Measurements from ENCODE around the gene HSPA12A. TPM values are rescaled to one million over a fixed set of nuclear protein-coding genes. Genes with fewer than 3 reads are reported as not detected.

HSPA12A gene
- total RNA-seq, 1 experiment from 2014 or later = 1.4 TPM

- Histone ChIP-seq H3K9me3 (ENCODE audit: low read depth, low read length, poor library complexity, severe bottlenecking) (no peaks in the 10 kb centered on the region), H3K27ac (ENCODE audit: low read depth, low read length, poor library complexity, severe bottlenecking) (no peak overlapping the region), H3K4me1 (ENCODE audit: insufficient read depth, low read length, poor library complexity, severe bottlenecking) (no peaks in the 10 kb centered on the region), H3K27me3 (replicated peaks; ENCODE audit: insufficient read depth, low read depth, low read length, poor library complexity) (no peaks in the 10 kb centered on the region), H3K36me3 (ENCODE audit: insufficient read depth, low read length, poor library complexity, severe bottlenecking) (no peaks in the 10 kb centered on the region), H3K4me3 (ENCODE audit: low read depth, low read length, poor library complexity, severe bottlenecking) (no peak overlapping the region)
- TF ChIP-seq EZH2 (IDR thresholded peaks at IDR 0.05; ENCODE audit: borderline replicate concordance, low read depth, low read length, poor library complexity, severe bottlenecking) = no peak
- TF ChIP-seq, protein P1, sequence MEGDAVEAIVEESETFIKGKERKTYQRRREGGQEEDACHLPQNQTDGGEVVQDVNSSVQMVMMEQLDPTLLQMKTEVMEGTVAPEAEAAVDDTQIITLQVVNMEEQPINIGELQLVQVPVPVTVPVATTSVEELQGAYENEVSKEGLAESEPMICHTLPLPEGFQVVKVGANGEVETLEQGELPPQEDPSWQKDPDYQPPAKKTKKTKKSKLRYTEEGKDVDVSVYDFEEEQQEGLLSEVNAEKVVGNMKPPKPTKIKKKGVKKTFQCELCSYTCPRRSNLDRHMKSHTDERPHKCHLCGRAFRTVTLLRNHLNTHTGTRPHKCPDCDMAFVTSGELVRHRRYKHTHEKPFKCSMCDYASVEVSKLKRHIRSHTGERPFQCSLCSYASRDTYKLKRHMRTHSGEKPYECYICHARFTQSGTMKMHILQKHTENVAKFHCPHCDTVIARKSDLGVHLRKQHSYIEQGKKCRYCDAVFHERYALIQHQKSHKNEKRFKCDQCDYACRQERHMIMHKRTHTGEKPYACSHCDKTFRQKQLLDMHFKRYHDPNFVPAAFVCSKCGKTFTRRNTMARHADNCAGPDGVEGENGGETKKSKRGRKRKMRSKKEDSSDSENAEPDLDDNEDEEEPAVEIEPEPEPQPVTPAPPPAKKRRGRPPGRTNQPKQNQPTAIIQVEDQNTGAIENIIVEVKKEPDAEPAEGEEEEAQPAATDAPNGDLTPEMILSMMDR (conservative IDR thresholded peaks at IDR 0.05; ENCODE audit: low read depth, low read length) = no peak
- POLR2A ChIA-PET (ENCODE audit: low non-redundant PET) = interaction anchor here (0.7 kb wide), 1 partner anchor 25 kb away, joined by 3 read pairs; no protein-coding TSS in a partner anchor
- CTCF ChIA-PET = no interaction called here
- no TSS peak for BruUV-seq (replicated peaks)
- intact Hi-C loops (cut with micrococcal nuclease; ENCODE audit: unreplicated experiment) = no loop called here
- DNase-seq (ENCODE audit: low spot score) = no peak
These were observed 30.7 kb upstream of the HSPA12A start for GRCh38 chr10:116772909-116773705.

DNA sequence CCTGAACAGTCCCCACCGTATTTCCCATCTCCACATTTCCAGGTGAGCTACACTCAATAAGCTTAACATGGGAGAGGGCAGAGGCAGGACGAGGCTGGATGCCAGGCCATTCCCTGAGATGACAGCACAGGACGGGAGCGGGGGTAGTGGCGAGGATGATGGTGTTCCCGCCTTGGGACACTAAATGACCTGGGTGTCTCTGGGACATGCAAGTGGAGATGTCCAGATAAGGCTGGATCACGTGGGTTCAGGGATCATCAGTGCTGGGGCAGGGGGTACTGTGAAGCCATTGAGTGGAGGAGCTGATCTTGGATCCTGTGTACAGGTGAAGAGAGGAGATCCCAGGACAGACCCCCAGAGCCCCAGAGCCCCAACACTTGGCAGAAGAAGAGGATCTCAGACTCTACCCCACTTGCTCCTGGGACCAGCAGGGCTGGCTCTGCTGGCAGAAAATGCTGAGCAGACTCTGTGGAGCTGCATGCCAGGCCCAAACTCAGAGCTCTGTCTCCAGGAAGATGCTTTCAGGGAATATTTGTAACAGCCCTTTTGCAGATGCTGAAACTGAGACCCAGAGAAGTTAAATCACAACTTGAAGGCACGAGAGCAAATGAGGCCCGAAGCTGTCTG lies 29.7 kb upstream of the HSPA12A start:
- TF ChIP-seq EZH2 (IDR thresholded peaks at IDR 0.05; ENCODE audit: borderline replicate concordance, low read depth, low read length, poor library complexity, severe bottlenecking) = no peak
- TF ChIP-seq, protein P1 (conservative IDR thresholded peaks at IDR 0.05; ENCODE audit: low read depth, low read length) = no peak
- CTCF ChIA-PET = no interaction called here
- intact Hi-C loops (cut with micrococcal nuclease; ENCODE audit: unreplicated experiment) = no loop called here

GRCh38 chr10:116771101-116771958 lies 29.0 kb upstream of the HSPA12A start:
- ChIA-PET POLR2A (ENCODE audit: low non-redundant PET) (no interaction called here), CTCF (no interaction called here)
- H3K9me3 ChIP-seq (ENCODE audit: low read depth, low read length, poor library complexity, severe bottlenecking) = no peaks in the 10 kb centered on the region
- no peaks in the 10 kb centered on the region for H3K36me3 ChIP-seq (ENCODE audit: insufficient read depth, low read length, poor library complexity, severe bottlenecking)
- BruUV-seq (replicated peaks) = no TSS peak
- H3K27me3 ChIP-seq (replicated peaks; ENCODE audit: insufficient read depth, low read depth, low read length, poor library complexity) = no peaks in the 10 kb centered on the region
- no peak overlapping the region for H3K27ac ChIP-seq (ENCODE audit: low read depth, low read length, poor library complexity, severe bottlenecking)
- H3K4me3 ChIP-seq (ENCODE audit: low read depth, low read length, poor library complexity, severe bottlenecking) = no peak overlapping the region
- no peak for DNase-seq (ENCODE audit: low spot score)
- TF ChIP-seq, protein P1 (conservative IDR thresholded peaks at IDR 0.05; ENCODE audit: low read depth, low read length) = no peak
- TF ChIP-seq EZH2 (IDR thresholded peaks at IDR 0.05; ENCODE audit: borderline replicate concordance, low read depth, low read length, poor library complexity, severe bottlenecking) = no peak
- intact Hi-C loops (cut with micrococcal nuclease; ENCODE audit: unreplicated experiment) = no loop called here
- no peaks in the 10 kb centered on the region for H3K4me1 ChIP-seq (ENCODE audit: insufficient read depth, low read length, poor library complexity, severe bottlenecking)

More for the DNA sequence above, 29.7 kb upstream of the HSPA12A start:
- Histone ChIP-seq H3K27ac (ENCODE audit: low read depth, low read length, poor library complexity, severe bottlenecking) (no peak overlapping the region), H3K36me3 (ENCODE audit: insufficient read depth, low read length, poor library complexity, severe bottlenecking) (no peaks in the 10 kb centered on the region), H3K9me3 (ENCODE audit: low read depth, low read length, poor library complexity, severe bottlenecking) (no peaks in the 10 kb centered on the region), H3K4me3 (ENCODE audit: low read depth, low read length, poor library complexity, severe bottlenecking) (no peak overlapping the region), H3K27me3 (replicated peaks; ENCODE audit: insufficient read depth, low read depth, low read length, poor library complexity) (no peaks in the 10 kb centered on the region), H3K4me1 (ENCODE audit: insufficient read depth, low read length, poor library complexity, severe bottlenecking) (no peaks in the 10 kb centered on the region)
- POLR2A ChIA-PET (ENCODE audit: low non-redundant PET) = no interaction called here
- no TSS peak for BruUV-seq (replicated peaks)
- no peak for DNase-seq (ENCODE audit: low spot score)

All from A673 (cell line).